Mucosa of descending colon (tissue), 3 donors: Measurements from ENCODE around the gene ENOX1. TPM values are rescaled to one million over a fixed set of nuclear protein-coding genes. Genes with fewer than 3 reads are reported as not detected.

Experiments used
- ATAC-seq: fragments of 200-7000 bp; cut with Tn5 transposase; one replicate; pipeline ENCODE4 v1.9.1; 2020; ENCODE audit warnings: mild to moderate bottlenecking, moderate library complexity
- DNase-seq, 3 donors: peaks; one replicate each; pipeline ENCODE4 v3.0.0-alpha.2; 2020
- H3K36me3 ChIP-seq: fragments of 200-600 bp; one replicate; pipeline ENCODE4 v1.8.0; 2021; ENCODE audit warnings: low read depth, mild to moderate bottlenecking
- H3K4me1 ChIP-seq: fragments of 200-600 bp; one replicate; pipeline ENCODE4 v1.8.0; 2021; ENCODE audit warnings: low read depth, mild to moderate bottlenecking
- H3K4me3 ChIP-seq: fragments of 200-600 bp; one replicate; pipeline ENCODE4 v1.8.0; 2021; ENCODE audit warnings: mild to moderate bottlenecking
- H3K9me3 ChIP-seq: fragments of 200-600 bp; one replicate; pipeline ENCODE4 v1.8.0; 2021; ENCODE audit warnings: mild to moderate bottlenecking
- intact Hi-C, 2 donors: fragments of 100-400 bp; cut with DNase I in 1 of 2; cut with micrococcal nuclease in 1 of 2; formaldehyde crosslinking; loops; one replicate each; pipeline versions ENCODE4 v1.11.0 to v1.11.1; 2022; cut with DNase I, micrococcal nuclease
- total RNA-seq, 3 donors: library from RNA; stranded (reverse); fragmentation: NEBNext Ultra II Directional in 2 of 3; extraction: Animal tissue kit (Norgen Biotek cat#: 25700) in 2 of 3; gene quantifications; one replicate each; pipeline versions ENCODE4 v1.2.1 to v1.2.4, GENCODE V29; 2021 to 2023
- TF ChIP-seq, protein P1 (sequence below): fragments of 200-600 bp; IDR thresholded peaks from one replicate; pipeline ENCODE4 v1.8.0; 2022; ENCODE audit warnings: antibody characterized with exemption, mild to moderate bottlenecking
- donor health status: DM: no; HTN: no; CAD: no; lungs with moderate emphysema.
- donor health status: DM: no; HTN: no; CAD: no.
- donor health status: DM: no; HTN: yes; CAD: no.

ENOX1 gene
- total RNA-seq, 3 donors from 2014 or later, result 0.35 to 9.8 (median 1.2) TPM

DNA sequence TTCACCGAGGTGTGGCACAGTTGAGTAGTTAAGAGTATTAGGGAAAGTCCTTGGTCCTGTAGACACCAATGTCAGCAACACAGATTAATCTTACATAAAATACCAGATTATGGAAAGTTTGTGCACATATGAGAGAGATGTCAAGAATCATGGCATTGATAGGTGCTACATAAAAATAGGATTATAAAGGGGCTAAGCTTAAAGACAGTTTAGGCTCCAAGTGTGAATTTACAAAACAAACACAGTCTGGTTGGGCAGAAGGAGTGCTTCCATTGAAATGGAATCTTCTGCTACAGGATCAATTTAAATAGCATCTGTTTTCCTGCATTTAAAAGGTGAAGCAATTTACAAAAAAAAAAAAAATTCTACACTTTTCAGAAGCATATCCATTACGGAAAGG, 470.5 kb downstream of the ENOX1 start:
- H3K9me3 ChIP-seq, result no peaks in the 10 kb centered on the region
- H3K36me3 ChIP-seq, result no peaks in the 10 kb centered on the region
- H3K4me1 ChIP-seq, result no peaks in the 10 kb centered on the region
- DNase-seq (no peak), ATAC-seq (no peak)
- no peak overlapping the region for H3K4me3 ChIP-seq
- TF ChIP-seq, protein P1, sequence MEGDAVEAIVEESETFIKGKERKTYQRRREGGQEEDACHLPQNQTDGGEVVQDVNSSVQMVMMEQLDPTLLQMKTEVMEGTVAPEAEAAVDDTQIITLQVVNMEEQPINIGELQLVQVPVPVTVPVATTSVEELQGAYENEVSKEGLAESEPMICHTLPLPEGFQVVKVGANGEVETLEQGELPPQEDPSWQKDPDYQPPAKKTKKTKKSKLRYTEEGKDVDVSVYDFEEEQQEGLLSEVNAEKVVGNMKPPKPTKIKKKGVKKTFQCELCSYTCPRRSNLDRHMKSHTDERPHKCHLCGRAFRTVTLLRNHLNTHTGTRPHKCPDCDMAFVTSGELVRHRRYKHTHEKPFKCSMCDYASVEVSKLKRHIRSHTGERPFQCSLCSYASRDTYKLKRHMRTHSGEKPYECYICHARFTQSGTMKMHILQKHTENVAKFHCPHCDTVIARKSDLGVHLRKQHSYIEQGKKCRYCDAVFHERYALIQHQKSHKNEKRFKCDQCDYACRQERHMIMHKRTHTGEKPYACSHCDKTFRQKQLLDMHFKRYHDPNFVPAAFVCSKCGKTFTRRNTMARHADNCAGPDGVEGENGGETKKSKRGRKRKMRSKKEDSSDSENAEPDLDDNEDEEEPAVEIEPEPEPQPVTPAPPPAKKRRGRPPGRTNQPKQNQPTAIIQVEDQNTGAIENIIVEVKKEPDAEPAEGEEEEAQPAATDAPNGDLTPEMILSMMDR, result no peak
- intact Hi-C loops, result loop anchor here in 1 of 2 donors (10.0 kb wide), 1 partner anchor 249 kb away; no protein-coding TSS in a partner anchor

DNA sequence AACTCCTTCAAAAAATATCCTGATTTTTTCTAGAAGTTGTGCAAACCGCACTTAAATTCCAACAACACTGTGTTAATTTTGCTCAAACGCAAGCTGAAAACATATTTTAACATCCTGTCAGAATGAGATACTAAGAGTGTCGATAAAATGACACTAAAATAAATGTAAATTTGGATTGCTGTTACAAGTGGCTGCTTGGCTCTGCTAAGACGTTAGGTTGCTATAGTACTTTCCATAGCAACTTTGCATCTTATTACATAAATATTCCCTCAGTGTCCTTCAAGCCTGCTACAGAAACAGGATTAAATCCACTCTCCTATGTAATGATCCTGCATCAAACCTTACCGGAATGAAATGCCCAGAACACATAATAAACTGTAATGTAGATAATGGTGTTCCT, 471.2 kb downstream of the ENOX1 start:
- Histone ChIP-seq H3K36me3 (no peaks in the 10 kb centered on the region), H3K9me3 (no peaks in the 10 kb centered on the region), H3K4me1 (no peaks in the 10 kb centered on the region), H3K4me3 (no peak overlapping the region)
- intact Hi-C loops, result loop anchor here in 1 of 2 donors (10.0 kb wide), 1 partner anchor 249 kb away; no protein-coding TSS in a partner anchor
- TF ChIP-seq, protein P1, result no peak
- DNase-seq, result no peak
- ATAC-seq, result no peak

DNA sequence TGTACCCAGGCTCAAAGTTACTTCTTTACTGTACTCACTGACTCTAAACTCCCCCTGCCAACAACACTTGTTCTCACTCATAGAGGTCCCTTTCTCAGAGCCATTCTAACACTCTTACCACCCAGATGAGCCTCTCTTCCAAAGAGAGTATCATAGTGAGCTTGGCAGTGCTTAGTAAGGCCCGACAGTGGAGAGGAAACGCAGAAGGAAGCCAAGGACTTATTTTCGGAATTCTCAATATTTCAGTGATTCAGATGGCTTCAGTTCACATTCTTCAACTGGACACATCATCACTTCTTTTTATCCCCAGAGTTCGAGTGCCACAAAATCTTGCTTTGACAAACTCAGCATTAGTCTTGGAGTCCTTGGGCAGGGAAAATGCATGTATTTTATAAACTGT, 477.5 kb downstream of the ENOX1 start:
- TF ChIP-seq, protein P1, result no peak
- intact Hi-C loops, result no loop called here
- peaks cover 2% of the 10 kb centered on the region for H3K4me1 ChIP-seq

DNA sequence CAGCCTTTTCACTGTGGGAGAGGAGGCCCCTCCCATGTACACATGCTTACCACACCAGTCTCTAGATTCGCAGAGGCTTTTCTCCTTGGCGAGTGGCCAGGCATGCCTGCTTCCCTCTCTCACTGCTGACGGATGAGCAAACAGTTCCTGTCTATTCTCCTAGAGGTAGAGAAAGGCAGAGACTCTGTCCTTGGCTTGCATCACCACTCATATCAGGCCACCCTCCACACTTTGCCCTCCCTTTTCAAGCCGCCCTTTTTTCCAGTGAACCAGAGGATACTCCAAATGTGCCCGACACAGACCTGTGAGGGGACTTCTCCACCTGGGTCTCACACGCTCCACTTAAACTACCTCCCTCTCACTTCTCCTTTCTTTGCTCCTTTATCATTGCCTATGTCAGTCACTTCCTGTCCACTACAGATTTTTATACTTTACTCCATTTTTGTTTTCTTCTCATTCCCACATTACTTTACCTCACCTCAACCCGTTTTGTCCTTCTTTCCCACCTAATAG, 478.8 kb downstream of the ENOX1 start:
- peak; percentile 67 to 76 (median 71) for DNase-seq
- intact Hi-C loops, result no loop called here
- peak; percentile 74 for ATAC-seq
- H3K36me3 ChIP-seq, result no peaks in the 10 kb centered on the region
- peaks cover 2% of the 10 kb centered on the region for H3K4me1 ChIP-seq
- no peaks in the 10 kb centered on the region for H3K9me3 ChIP-seq
- no peak overlapping the region for H3K4me3 ChIP-seq
- TF ChIP-seq, protein P1, result no peak

More for the DNA sequence above, 477.5 kb downstream of the ENOX1 start:
- no peak for ATAC-seq
- H3K9me3 ChIP-seq, result no peaks in the 10 kb centered on the region
- DNase-seq, result no peak
- H3K36me3 ChIP-seq, result no peaks in the 10 kb centered on the region
- H3K4me3 ChIP-seq, result no peak overlapping the region

DNA sequence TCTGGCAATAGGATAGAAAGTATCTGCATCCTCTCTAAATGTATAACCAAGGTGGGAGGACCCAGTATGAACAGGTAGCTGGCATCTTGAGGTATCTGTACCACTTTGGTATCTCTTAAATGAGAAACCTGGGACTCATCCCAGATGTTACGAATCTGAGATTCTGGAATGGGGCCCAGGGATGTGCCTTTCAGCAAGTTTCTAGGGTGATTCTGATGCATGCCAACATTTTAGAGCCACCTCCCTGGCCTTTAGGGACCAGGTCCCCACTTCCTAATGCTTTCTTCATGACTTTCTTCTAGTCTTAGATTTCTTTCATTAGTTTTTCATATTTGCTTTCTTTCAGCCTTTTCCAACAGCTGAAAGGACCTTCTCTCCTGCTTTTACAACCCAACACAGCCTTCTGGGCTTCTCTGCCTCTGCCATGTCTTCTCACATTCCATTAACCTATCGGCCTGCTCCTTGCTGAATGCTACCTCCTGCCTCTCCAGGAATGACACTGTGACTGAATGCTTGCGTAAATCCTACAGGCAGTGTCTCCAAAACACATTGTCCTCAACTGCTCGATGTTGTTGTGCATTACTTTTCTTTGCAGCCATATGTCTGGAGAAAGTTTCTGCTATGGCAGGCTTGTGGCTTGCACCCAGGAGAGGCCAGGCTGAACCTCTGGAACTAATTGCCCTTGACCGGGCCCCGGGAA, 479.4 kb downstream of the ENOX1 start:
- intact Hi-C loops, result no loop called here

More for the DNA sequence above, 479.4 kb downstream of the ENOX1 start:
- TF ChIP-seq, protein P1, result no peak
- Histone ChIP-seq H3K4me1 (peaks cover 2% of the 10 kb centered on the region), H3K9me3 (no peaks in the 10 kb centered on the region), H3K36me3 (no peaks in the 10 kb centered on the region), H3K4me3 (no peak overlapping the region)
- ATAC-seq (no peak), DNase-seq (no peak)
